HepG2 (cell line): ENCODE data around the gene CCDC87. TPM values are rescaled to one million over a fixed set of nuclear protein-coding genes. Genes with fewer than 3 reads are reported as not detected.

Experiments used
- ATAC-seq: fragments of 200-7000 bp; cut with Tn5 transposase; 3 replicates; pipeline ENCODE4 v1.9.1; 2020; ENCODE audit warnings: mild to moderate bottlenecking, moderate library complexity
- BruUV-seq: library from RNA; stranded (reverse); fragments of 400-500 nt; replicated peaks from 2 replicates; lab custom pipeline; 2021; lab: Mats Ljungman, UMichigan
- CTCF ChIA-PET: fragments of 300-600 bp; formaldehyde crosslinking; extraction: SDS; loops from one replicate; lab custom pipeline; 2021; ENCODE audit warnings: low total read pairs, inconsistent platforms, low intra/inter-chr PET ratio; lab: Yijun Ruan, JAX
- POLR2A ChIA-PET: fragments of 350-600 bp; sonication (Branson Sonifier 250); formaldehyde crosslinking; loops from one replicate; lab custom pipeline; 2020; ENCODE audit warnings: antibody characterized with exemption, inconsistent platforms; lab: Yijun Ruan, JAX
- DNase-seq: peaks from one replicate; pipeline ENCODE4 v3.0.0-alpha.2; 2015; ENCODE audit warnings: low spot score
- FAIRE-seq: peaks from 3 replicates; lab custom pipeline; 2011; peaks lifted over from hg19 to GRCh38; lab: Jason Lieb, UNC
- H2AFZ ChIP-seq: one replicate; pipeline ENCODE4 v1.6.1; 2011; ENCODE audit warnings: low read length, inconsistent platforms
- H3K27ac ChIP-seq: fragments of 300-600 bp; 3 replicates; pipeline ENCODE4 v1.8.0; 2011; ENCODE audit warnings: mixed run types, mild to moderate bottlenecking, mixed read lengths, low read length, inconsistent platforms; ENCODE audit not compliant: insufficient read depth; ENCODE audit errors: extremely low read length
- H3K27me3 ChIP-seq, 2 experiments: fragments of 200-600 bp in 1 of 2; 2 replicates in 1 of 2; 3 replicates in 1 of 2; pipeline versions ENCODE4 v1.6.0 to v1.8.0; 2011; ENCODE audit warnings: low read length in 2 of 2, mild to moderate bottlenecking in 2 of 2, moderate library complexity in 2 of 2, inconsistent platforms in 1 of 2; ENCODE audit not compliant: insufficient read depth in 2 of 2, control insufficient read depth in 1 of 2
- H3K36me3 ChIP-seq, 2 experiments: fragments of 200-600 bp in 1 of 2; replicated peaks in 1 of 2; 2 replicates in 1 of 2; 3 replicates in 1 of 2; pipeline versions ENCODE4 v1.5.1 to v1.8.0; 2011; ENCODE audit warnings: low read length in 2 of 2, inconsistent platforms in 1 of 2; ENCODE audit not compliant: insufficient read depth in 2 of 2, control insufficient read depth in 1 of 2
- H3K4me1 ChIP-seq: 2 replicates; pipeline ENCODE4 v1.5.1; 2012; ENCODE audit warnings: low read length, inconsistent platforms; ENCODE audit not compliant: insufficient read depth
- H3K4me2 ChIP-seq: 2 replicates; pipeline ENCODE4 v1.6.0; 2011; ENCODE audit warnings: low read depth, low read length, inconsistent platforms
- H3K4me3 ChIP-seq, 3 experiments: fragments of 200-600 bp in 1 of 3; sonication (generic), shearing (Covaris generic) in 1 of 3; replicated peaks in 1 of 3; 2 replicates each; pipeline ENCODE4 v1.5.1; 2011 to 2016; ENCODE audit warnings: low read length in 3 of 3, inconsistent platforms in 2 of 3, low read depth in 2 of 3, mild to moderate bottlenecking in 2 of 3, control low read depth in 1 of 3, mixed read lengths in 1 of 3; ENCODE audit not compliant: insufficient read depth in 1 of 3
- H3K79me2 ChIP-seq: one replicate; pipeline ENCODE4 v1.6.1; 2011; ENCODE audit warnings: low read length, inconsistent platforms; ENCODE audit not compliant: insufficient read depth
- H3K9ac ChIP-seq: 2 replicates; pipeline ENCODE4 v1.6.0; 2011; ENCODE audit warnings: mild to moderate bottlenecking, low read depth, low read length, inconsistent platforms; ENCODE audit not compliant: insufficient read depth
- H3K9me3 ChIP-seq: 2 replicates; pipeline ENCODE4 v1.5.1; 2012; ENCODE audit warnings: mild to moderate bottlenecking, low read length
- H4K20me1 ChIP-seq: 2 replicates; pipeline ENCODE4 v1.6.0; 2011; ENCODE audit warnings: inconsistent platforms, mild to moderate bottlenecking, low read length, moderate library complexity; ENCODE audit not compliant: insufficient read depth
- ARID2 ChIP-seq: sonication (generic); formaldehyde crosslinking; IDR thresholded peaks from 2 replicates; pipeline ENCODE4 v1.8.1; 2022; ENCODE audit warnings: mild to moderate bottlenecking, missing genetic modification reagents, borderline replicate concordance
- ELF1 ChIP-seq: sonication (generic); formaldehyde crosslinking; IDR thresholded peaks from 2 replicates; pipeline ENCODE4 v1.4.0; 2020; ENCODE audit warnings: missing genetic modification reagents
- GLI4 ChIP-seq: sonication (generic); formaldehyde crosslinking; IDR thresholded peaks from 2 replicates; pipeline ENCODE4 v1.5.1; 2020; ENCODE audit warnings: missing genetic modification reagents, mild to moderate bottlenecking, moderate library complexity, borderline replicate concordance
- HIC2 ChIP-seq: sonication (generic); formaldehyde crosslinking; IDR thresholded peaks from 2 replicates; pipeline ENCODE4 v1.9.0; 2022; ENCODE audit warnings: low read depth, missing genetic modification reagents
- KLF6 ChIP-seq: IDR thresholded peaks from 2 replicates; pipeline ENCODE4 v1.8.0; 2016; ENCODE audit warnings: missing biosample characterization, missing genetic modification reagents
- PITX1 ChIP-seq: sonication (generic); formaldehyde crosslinking; IDR thresholded peaks from 2 replicates; pipeline ENCODE4 v1.5.1; 2020; ENCODE audit warnings: mild to moderate bottlenecking, missing genetic modification reagents
- PPARG ChIP-seq: conservative IDR thresholded peaks from 2 replicates; pipeline ENCODE4 v1.6.1; 2016; ENCODE audit warnings: missing biosample characterization, missing genetic modification reagents
- SMAD1 ChIP-seq: sonication (generic); formaldehyde crosslinking; IDR thresholded peaks from 2 replicates; pipeline ENCODE4 v1.4.0; 2020; ENCODE audit warnings: missing genetic modification reagents, low read depth, mild to moderate bottlenecking, borderline replicate concordance
- ZBTB7A ChIP-seq: sonication (generic); formaldehyde crosslinking; IDR thresholded peaks from 2 replicates; pipeline ENCODE4 v1.8.0; 2022; ENCODE audit warnings: mild to moderate bottlenecking, missing genetic modification reagents
- ZNF567 ChIP-seq: sonication (generic); formaldehyde crosslinking; IDR thresholded peaks from 2 replicates; pipeline ENCODE4 v1.8.1; 2023; ENCODE audit warnings: mild to moderate bottlenecking, missing genetic modification reagents, borderline replicate concordance
- ZNF674 ChIP-seq: sonication (generic); formaldehyde crosslinking; IDR thresholded peaks from 2 replicates; pipeline ENCODE4 v1.5.0; 2020; ENCODE audit warnings: low read depth, mild to moderate bottlenecking, missing genetic modification reagents
- ZNF724P ChIP-seq: sonication (generic); formaldehyde crosslinking; IDR thresholded peaks from 2 replicates; pipeline ENCODE4 v1.8.0; 2022; ENCODE audit warnings: missing genetic modification reagents, borderline replicate concordance
- ZNF782 ChIP-seq: sonication (generic); formaldehyde crosslinking; IDR thresholded peaks from 2 replicates; pipeline ENCODE4 v1.4.0; 2020; ENCODE audit warnings: missing genetic modification reagents, mild to moderate bottlenecking, borderline replicate concordance
- ZNF784 ChIP-seq: sonication (generic); formaldehyde crosslinking; IDR thresholded peaks from 2 replicates; pipeline ENCODE4 v1.5.1; 2020; ENCODE audit warnings: missing genetic modification reagents, mild to moderate bottlenecking, borderline replicate concordance
- ZNF790 ChIP-seq: sonication (generic); formaldehyde crosslinking; IDR thresholded peaks from 2 replicates; pipeline ENCODE4 v1.8.0; 2022; ENCODE audit warnings: missing genetic modification reagents, mild to moderate bottlenecking, borderline replicate concordance
- WGBS: methylation state at CpG from one replicate; pipeline ENCODE4 v1.1.6; 2017; ENCODE audit warnings: low lambda C conversion rate; 5-methylcytosine and 5-hydroxymethylcytosine counted together
- in situ Hi-C: cut with HindIII; loops from 2 replicates; pipeline ENCODE4 v1.10.0; 2017; ENCODE audit warnings: low pct_unique_long_range_greater_than_20kb; ENCODE audit not compliant: extremely low pct_ligation_motif_present
- intact Hi-C: fragments of 100-400 bp; cut with micrococcal nuclease; formaldehyde crosslinking; loops from one replicate; pipeline ENCODE4 v1.10.0; 2022; ENCODE audit not compliant: unreplicated experiment
- polyA plus RNA-seq, 8 experiments: library from polyadenylated mRNA; depleted of rRNA in 3 of 8; stranded (reverse) in 7 of 8; unstranded in 1 of 8; fragments of >200 nt; fragmentation: Illumina TruSeq in 4 of 8; extraction: Trizol in 4 of 8; gene quantifications; 2 replicates each; pipeline versions ENCODE4 v1.2.1 to v1.2.3, GENCODE V29; 2011 to 2016; ENCODE audit warnings: low read depth in 4 of 8, missing spikeins in 1 of 8, mixed read lengths in 1 of 8; ENCODE audit not compliant: insufficient read depth in 1 of 8
- total RNA-seq, 5 experiments: library from RNA; depleted of rRNA; stranded (reverse); fragments of >200 nt; fragmentation: Illumina TruSeq; extraction: Trizol; gene quantifications; 2 replicates each; pipeline ENCODE4 v1.2.3, GENCODE V29; 2016; ENCODE audit warnings: low read depth in 1 of 5

CCDC87 gene
- total and polyA plus RNA-seq, 2 of the 13 experiments (the other 11 are each of a cell fraction or from before 2014, with no cell fraction given): 0.05 to 0.42 TPM

- H3K79me2 ChIP-seq: no peaks in the 10 kb centered on the region
- H3K9me3 ChIP-seq: no peaks in the 10 kb centered on the region
- no peak for TF ChIP-seq PITX1 (CRISPR knock-in tag)
- TF ChIP-seq GLI4 (CRISPR knock-in tag): no peak
- TF ChIP-seq ZNF724P (CRISPR knock-in tag): no peak
- TF ChIP-seq SMAD1 (CRISPR knock-in tag): no peak
- no peak for TF ChIP-seq HIC2 (CRISPR knock-in tag)
- no peak for TF ChIP-seq KLF6 (CRISPR knock-in tag)
- no peak for TF ChIP-seq ZBTB7A (CRISPR knock-in tag)
- TF ChIP-seq ZNF674 (CRISPR knock-in tag): no peak
- no peak for TF ChIP-seq ZNF790
- TF ChIP-seq ZNF782 (CRISPR knock-in tag): no peak
- TF ChIP-seq ZNF784 (CRISPR knock-in tag): no peak
- no peak for TF ChIP-seq ZNF567 (CRISPR knock-in tag)
- TF ChIP-seq PPARG (CRISPR knock-in tag): no peak
- TF ChIP-seq ARID2 (CRISPR knock-in tag): no peak
- no peak for TF ChIP-seq ELF1
- in situ Hi-C loops: loop anchor here (25.0 kb wide), 1 partner anchor 270 kb away; the partner anchor contains the start of gene RCE1
- no peak for ATAC-seq
- DNase-seq: no peak
- no peak overlapping the region for H3K9ac ChIP-seq
- no peak overlapping the region for H3K27ac ChIP-seq
- no TSS peak for BruUV-seq
- peaks cover 3 to 47% of the 10 kb centered on the region in 2 experiments; a peak in 4 of 5 replicates for H3K27me3 ChIP-seq
- intact Hi-C loops: no loop called here
- no peaks in the 10 kb centered on the region for H3K36me3 ChIP-seq
- H3K4me2 ChIP-seq: no peak overlapping the region
- ChIA-PET POLR2A (no interaction called here), CTCF (no interaction called here)
- no peak overlapping the region for H2AFZ ChIP-seq
- 50% methylated on average over 5 of the region's 15 CpGs for WGBS
- no peaks in the 10 kb centered on the region for H4K20me1 ChIP-seq
- H3K4me1 ChIP-seq: no peaks in the 10 kb centered on the region
- FAIRE-seq: no peak
- H3K4me3 ChIP-seq: no peak overlapping the region
Measured at GRCh38 chr11:66567787-66568123, 25.1 kb downstream of the CCDC87 start.
